CD4-positive, alpha-beta T cell treated with Interleukin-15 for 1 hour (primary cell): ENCODE results near the gene ZNF189.
"Not testable (repeated sequence)": the region's sequence is repeated elsewhere in the genome, so short reads cannot be mapped to it uniquely, and the experiment has no call there.

Source experiments
- DNase-seq: peaks from one replicate; pipeline ENCODE4 v3.0.0-alpha.2; 2020

The ZNF189 gene

DNA sequence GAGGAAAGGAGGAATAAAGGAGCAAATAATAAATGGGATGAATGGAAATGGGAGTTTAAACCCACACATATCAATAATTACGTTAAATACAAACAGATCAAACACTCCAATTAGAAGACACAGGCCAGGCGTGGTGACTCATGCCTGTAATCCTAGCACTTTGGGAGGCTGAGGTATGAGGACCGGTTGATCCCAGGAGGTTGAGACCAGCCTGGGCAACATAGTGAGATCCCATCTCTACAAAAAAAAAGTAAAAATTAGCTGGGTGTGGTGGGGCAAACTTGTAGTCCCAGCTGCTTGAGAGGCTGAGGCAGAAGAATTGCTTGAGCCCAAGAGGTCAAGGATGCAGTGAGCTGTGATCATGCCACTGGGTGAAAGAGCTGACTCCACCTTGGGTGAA lies 17.5 kb upstream of the ZNF189 start:
- DNase-seq: no peak

DNA sequence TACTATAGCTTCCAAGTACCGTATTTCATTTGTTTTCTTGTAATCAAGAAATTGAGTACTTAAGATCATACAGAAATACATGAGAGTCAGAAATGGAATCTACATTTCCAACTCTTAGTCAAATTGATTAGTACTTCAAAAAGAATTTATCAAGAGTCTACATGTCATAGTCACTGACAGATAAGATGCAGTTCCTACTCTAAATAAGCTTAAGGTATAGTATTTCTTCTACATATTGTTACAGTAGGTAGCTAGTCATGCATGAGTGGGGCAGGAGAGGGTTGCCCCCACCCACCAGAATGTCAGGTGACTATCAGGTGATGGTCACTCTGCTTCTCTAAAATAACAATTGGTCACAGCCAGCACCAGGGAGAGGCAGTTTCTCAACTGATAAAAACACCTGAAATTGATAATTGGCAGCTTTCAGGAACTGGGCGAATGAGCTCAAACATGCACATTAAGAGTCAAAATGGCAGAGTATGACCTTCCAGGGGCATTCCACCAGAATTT lies 16.8 kb upstream of the ZNF189 start:
- DNase-seq: no peak

DNA sequence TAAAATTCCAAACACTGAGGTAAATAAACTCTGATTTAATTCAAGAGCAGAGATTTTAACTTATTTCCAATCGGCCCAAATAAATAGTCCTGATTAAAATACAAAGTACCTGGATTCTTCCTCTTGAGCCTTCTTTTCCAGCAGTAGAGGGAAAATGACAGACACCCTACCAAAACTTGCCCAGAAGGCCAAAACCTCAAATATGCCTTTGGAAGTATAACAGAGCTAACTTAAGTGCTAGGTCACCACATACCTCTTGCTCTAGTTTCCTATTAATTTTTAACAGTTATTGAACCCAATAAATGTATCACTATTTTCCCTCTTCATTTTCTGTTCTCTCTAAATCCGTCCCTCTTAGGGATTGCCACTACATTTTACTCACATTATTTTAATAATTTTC lies 15.3 kb upstream of the ZNF189 start:
- DNase-seq: no peak

DNA sequence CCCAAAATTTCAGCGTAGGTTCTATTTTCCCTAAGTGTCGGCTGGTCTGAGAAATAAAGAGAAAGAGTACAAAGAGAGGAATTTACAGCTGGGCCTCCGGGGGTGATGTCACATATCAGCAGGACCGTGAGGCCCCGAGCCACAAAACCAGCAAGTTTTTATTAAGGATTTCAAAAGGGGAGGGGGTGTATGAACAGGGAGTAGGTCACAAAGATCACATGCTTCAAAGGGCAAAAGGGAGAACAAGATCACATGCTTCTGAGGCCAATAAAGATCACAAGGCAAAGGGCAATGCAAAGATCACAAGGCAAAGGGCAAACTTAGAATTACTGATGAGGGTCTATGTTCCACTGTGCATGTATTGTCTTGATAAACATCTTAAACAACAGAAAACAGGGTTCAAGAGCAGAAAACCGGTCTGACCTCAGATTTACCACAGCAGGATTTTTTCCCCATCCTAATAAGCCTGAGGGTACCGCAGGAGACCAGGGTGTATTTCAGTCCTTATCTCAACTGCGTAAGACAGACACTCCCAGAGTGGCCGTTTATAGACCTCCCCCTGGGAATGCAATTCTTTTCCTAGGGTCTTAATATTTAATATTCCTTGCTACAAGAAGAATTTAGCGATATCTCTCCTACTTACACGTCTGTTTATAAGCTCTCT lies 13.6 kb upstream of the ZNF189 start, which contains the start of gene BAAT:
BAAT (minus strand) TSS at position 134 of the 664 bp plus-strand sequence. CDS start 13,602 bp downstream, outside the sequence.
- DNase-seq: not testable (repeated sequence)

DNA sequence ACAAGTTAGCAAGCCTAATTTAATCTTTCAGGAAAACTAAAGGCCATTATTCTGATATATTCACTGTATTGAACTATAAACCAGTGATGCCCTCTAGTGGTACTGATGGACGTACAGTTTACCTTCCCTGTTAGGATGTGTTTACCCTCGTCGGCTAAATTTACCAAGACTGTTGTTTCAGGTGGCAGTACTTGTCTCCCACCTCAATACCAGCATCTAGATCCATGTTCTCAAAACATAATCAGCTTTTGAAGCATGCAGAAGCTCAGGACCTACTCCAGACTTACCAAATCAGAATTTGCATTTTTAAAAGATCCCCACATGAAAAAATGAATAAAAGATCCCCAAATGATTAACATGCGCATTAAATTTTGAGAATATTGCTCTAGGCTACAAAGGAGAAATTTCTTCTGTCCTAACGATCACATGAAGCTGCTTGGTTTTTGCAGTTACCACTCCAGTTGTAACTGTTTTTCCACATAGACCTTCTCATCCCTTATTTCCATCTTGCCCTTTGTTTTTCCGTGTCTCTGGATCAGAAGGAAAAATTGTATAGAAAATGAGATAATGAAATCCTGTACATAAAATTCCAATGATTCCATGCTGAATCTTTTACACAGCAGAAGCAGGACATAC lies 10.7 kb upstream of the ZNF189 start:
- DNase-seq: no peak

DNA sequence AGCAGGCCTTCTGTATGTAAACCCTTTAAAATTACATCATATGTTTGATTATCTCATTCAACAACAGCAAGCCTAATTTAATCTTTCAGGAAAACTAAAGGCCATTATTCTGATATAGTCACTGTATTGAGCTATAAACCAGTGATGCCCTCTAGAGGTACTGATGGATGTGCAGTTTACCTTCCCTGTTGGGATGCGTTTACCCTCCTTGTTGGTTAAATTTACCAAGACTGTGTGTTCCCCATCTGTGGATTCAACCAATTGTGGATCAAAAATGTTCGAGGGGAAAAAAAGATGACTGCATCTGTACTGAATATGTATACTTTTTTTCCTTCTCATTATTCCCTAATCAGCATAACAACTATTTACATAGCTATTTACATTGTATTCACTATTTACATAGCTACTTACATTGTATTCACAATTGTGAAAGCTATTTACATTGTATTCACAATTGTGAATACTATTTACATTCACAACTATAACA lies 10.1 kb upstream of the ZNF189 start:
- no peak for DNase-seq

DNA sequence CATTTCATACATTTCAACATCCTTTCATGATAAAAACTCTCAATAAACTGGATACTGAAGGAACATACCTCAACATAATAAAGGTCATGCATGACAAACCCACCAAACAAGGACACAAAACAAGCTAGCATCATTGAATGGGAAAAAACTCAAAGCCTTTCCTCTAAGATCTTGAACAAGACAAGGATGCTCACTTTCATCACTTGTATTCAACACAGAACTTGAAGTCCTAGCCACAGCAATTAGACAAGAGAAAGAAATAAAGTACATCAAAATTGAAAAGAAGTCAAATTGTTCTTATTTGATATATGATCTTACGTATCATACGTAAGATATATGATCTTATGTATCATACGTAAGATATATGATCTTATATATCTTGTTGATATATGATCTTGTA lies 5.5 kb upstream of the ZNF189 start:
- no peak for DNase-seq

DNA sequence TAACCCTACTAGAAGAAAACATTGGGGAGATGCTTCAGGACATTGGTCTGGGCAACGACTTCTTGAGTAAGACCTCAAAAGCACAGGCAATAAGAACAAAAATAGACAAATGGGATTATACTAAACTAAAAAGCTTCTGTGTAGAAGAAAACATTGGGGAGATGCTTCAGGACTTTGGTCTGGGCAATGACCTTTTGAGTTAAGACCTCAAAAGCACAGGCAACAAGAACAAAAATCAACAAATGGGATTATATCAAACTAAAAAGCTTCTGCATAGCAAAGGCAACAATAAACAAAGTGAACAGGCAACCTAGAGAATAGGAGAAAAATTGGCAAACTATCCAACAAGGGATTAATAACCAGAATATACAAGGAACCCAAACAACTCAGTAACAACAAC lies 4.0 kb upstream of the ZNF189 start:
- DNase-seq: no peak

DNA sequence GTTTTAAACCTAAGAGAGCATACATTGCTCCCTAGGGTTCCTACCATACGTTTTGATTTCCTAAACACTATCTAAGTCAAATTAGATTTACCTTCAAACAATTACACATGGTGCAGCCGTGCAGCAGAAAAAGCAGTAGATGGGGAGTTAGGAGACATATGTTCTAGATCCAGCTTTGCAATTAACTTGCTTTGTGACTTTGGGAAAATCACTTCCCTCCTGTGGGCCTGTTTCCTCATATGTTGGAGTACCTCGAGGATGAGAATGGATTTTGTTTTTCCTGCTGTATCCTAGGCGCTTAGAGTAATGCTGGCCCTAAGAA lies 944 bp upstream of the ZNF189 start:
- DNase-seq: no peak

DNA sequence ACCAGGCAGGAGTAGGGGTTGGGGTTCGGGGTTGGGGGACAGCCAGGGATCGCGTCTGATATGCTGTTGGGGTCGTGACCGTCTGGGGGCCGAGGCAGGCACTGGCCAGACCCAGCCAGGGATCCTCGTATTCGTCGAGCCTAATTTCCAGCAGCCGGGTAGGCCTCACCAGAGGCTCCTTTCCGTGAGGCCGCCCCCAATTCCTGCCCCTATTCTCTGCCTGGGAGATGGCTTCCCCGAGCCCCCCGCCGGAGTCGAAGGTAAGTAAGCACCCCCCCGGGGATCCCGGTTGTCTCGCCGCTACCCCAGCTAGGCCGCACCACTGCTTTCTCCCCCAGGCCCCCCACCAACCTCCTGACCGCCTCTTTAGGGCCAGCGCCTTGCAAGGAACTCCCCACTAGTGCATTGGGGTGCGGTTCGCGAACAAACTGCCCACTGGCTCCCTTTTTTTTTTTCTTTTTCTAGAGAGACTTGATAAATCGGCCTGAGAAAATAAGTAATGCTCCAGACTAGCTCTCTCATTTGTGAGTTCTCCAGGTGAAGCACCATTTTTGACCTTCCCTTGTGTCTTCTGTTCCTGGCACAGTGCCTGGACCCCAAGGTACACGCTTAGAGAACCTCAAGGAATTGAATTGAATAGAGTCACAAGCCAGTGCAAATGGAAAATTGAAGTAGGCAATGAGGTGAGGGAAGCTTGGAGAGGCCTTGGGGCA lies 435 bp downstream of the ZNF189 start:
- no peak for DNase-seq

DNA sequence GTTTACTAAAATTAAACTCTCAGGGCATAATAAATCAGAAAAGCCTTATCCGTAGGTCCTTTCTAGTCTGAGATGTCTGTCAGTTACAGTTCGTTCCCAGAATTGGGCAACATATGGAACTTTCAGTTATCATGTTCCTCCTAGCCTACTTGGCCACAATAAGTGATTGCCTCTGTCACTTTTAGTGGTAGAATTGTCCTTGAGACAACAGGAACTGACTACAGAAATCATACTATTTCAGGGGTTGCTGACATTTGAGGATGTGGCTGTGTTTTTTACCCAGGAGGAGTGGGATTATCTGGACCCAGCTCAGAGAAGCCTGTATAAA lies 956 bp downstream of the ZNF189 start:
- no peak for DNase-seq

DNA sequence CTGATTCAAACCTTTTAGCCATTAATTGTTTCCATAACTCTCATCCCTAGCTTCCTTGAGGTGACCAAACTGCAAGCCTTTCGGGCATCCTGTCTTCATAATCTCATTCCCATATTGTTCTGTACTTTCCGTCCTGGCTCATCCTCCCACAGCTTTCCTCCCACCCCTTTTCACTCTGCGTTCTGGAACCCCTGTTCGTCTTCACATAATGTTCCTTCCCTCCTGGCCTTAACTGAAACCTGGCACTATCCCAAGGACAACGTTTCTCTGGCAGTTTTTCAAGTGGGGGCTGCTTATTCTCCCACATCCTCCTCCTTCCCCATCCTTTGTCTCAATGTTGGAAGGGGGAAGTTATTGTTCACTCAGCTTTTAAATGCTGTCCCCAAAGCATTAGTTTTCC lies 1.5 kb downstream of the ZNF189 start:
- DNase-seq: no peak

DNA sequence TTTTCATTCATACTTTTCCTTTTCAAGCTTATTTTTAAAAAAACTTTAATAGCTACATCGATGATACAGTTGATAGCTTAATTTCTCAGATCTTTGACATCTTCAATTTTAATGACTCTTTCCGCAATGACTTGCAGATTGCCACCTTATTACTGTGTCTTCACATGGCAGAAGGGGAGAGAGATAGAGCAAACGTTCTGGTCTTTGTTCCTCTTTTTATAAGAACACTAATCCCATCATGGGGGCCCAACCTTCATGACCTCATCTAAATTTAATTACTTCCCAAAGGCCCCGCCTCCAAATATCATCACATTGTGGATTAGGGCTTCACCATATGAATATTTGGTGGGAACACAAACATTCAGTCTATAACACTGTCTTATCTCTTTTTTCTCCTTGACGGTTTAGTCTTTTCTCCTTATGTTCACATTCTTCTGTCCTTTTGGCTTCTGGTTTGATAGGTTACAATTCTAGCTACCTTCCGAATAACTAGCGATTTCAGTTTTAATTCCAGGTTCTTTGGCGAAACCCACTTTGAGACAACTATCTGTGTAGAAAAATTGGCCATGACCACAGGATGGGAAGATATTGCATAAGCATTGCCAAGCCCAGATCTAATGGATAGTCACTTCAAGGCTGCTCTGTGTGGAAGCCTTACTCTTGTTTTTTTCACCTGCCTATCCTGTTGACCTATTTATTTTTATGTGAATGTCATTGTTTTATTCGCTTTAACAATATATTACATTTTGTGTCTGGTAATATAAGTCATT lies 5.0 kb downstream of the ZNF189 start:
- DNase-seq: no peak

DNA sequence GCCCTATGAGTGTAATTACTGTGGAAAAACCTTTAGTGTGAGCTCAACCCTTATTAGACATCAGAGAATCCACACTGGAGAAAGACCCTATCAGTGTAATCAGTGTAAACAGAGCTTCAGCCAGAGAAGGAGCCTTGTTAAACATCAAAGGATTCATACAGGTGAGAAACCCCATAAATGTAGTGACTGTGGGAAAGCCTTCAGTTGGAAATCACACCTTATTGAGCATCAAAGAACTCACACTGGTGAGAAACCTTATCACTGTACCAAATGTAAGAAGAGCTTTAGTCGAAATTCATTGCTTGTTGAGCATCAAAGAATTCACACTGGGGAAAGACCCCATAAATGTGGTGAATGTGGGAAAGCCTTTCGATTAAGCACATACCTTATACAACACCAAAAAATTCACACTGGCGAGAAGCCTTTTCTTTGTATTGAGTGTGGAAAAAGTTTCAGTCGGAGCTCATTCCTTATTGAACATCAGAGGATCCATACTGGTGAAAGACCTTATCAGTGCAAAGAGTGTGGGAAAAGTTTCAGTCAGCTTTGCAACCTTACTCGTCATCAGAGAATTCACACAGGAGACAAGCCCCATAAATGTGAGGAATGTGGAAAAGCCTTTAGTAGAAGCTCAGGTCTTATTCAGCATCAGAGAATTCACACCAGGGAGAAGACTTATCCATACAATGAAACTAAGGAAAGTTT lies 9.9 kb downstream of the ZNF189 start:
- DNase-seq: no peak

DNA sequence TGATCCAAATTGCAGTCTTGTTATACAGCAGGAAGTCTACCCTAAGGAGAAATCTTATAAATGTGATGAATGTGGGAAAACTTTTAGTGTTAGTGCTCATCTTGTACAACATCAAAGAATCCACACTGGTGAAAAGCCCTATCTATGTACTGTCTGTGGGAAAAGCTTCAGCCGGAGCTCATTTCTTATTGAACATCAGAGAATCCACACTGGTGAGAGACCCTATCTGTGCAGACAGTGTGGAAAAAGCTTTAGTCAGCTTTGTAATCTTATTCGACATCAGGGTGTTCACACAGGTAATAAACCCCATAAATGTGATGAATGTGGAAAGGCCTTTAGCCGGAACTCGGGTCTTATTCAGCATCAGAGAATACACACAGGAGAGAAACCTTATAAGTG lies 10.4 kb downstream of the ZNF189 start:
- no peak for DNase-seq

DNA sequence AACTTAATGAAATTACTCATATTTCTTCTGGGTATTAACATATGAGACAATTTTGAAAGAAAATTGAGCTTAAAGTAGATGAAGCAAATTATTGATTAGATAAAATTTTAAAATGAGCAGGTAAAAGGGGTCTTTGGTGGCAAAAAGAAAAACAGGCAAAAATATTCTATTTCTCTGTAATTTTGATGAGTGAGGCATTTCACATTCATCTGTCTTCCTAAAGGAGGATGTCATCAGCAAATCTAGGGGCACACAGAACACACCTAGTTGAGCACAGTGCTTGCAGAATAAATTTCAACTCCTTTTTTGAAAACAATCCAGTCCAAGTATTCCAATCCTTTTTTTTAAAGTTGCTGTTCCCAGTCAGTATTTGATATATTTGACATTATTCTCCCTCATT lies 16.2 kb downstream of the ZNF189 start:
- no peak for DNase-seq

DNA sequence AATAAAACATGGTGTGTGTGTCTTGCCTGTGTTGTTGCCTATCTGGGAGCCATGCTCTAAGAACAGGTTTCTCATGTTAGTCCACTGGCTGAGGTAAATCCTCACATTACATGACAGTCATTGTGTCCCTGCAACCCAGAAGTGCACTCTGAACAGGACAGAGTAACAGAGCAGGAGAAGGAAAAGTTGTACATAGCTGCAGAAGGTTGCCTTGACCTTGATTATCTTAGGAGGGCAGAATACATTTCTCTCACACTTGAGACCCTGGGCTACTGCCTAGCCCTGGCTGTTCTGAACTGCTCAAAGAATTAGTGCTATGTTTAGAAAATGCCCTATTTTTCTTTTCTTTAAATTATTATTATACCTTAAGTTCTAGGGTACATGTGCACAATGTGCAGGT lies 16.9 kb downstream of the ZNF189 start:
- DNase-seq: no peak

DNA sequence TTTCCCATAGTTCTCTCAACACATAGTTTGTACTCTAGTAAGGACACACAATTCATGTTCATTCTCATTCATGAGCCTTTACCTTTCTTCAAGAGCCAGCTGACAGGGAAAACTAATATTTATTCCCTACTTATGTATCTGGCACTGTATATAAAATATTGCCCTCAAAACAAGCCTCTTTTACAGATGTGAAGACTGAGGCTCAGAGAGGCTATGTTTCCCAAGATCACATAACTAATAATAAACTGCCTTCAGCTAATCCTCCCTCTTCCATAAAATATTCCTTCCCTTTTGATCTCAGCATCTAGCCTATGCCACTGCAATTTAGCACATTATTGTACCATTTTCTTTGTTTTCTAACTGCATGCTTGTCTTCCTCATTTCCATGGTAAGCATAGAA lies 18.7 kb downstream of the ZNF189 start:
- no peak for DNase-seq

DNA sequence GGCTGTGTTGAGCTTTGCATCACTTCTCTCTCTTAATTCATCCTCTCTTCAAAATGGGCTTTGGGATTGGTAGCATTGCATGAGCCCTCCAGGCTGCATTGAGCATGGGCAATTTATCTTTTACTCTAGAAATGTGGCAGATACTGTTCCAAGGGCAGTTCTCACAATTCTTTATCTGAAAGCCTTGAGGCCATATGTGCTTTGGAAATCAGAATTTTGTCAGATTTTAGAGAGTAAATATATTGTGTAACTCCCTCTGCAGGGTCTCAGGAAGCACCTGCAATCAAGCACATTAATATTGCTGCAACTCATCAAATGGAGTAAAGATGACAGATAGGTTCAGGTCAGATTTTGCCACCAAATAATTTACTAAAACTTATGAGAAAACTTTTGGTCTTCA lies 19.3 kb downstream of the ZNF189 start:
- no peak for DNase-seq

DNA sequence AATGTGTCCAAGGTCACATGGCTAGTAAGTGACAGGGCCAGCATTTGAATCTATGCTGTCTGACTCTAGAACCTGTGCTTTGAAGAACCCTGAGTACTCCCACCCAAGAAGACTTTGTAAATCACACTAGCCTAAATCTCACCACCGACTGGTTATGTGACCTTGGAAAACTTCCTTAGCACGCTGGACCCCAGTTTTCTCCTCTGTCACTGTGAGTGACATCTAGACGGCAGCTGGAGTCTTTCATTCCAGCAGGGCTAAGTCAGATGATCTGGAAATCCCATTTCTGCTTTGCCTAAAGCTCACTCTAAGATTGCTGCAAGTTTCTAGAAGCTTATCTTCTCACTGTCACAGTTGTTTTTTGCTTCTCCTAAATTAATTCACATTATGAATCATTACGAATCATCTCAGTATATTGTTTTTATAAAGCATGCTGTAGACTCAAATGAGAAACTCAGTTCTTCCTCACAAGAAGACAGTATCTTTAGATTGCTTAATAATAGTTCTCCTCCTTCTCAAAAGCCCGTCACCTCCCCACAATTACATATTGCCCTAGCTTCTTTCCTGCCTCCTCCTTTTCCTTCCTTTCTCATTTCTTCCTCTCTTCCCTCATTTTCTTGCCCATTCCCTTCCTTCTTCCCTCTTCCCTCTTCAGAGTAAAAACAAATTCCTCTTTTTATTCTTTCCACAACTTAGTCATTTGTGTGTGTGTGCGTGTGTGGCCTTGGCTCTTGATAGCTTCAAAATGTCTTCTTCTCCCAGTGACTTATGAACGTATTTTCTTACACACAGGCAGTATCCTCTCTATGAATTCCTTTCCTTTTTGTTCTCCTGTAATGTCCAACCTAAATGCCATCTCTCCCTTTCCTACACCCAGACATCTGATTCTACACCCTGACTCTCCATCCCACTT lies 20.1 kb downstream of the ZNF189 start:
- DNase-seq: no peak

DNA sequence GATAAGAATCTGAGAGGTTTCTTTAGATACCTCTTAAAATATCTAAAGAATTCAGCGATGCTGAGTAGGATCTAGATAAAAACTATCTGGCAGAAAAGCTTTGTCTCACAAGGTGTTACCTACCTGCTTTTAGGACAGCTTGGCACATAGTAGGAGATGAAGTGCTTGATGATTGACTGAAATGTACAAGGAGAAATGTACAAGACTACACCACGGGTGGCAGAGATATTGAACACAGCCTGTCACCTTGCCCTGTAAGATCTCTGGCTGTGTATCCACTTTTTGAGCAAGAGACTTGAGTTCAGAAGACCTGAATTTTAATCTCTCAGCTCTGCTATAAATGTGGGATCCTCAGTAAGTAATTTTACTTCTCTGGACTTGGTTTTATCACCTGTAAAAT lies 21.2 kb downstream of the ZNF189 start:
- no peak for DNase-seq

DNA sequence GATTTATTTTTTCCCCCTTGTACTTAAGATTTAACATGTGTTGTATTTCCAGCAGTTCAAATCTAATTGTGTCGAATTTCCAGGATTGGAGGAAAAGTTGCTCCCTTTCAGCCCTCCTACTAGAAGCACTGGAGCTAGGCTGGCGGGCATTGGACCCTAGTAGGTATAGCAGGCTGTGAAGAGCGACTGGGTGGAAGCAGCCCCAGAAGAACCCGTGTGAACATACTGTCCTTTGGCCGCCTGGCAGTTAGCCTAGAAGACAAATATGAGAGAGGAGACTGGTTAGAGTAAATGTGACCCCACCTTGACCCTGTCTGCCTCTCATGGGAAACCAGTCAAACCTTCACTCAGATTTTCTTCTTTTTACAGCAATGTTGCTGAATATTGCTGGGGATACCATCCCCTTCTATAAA lies 23.0 kb downstream of the ZNF189 start:
- DNase-seq: no peak
